Ishikawa (cell line): ENCODE results near the gene SPG11.

Source experiments
- FOXM1 ChIP-seq: IDR thresholded peaks from 2 replicates; pipeline ENCODE4 v1.6.1; 2012; ENCODE audit warnings: low read depth, borderline replicate concordance
- RAD21 ChIP-seq: IDR thresholded peaks from 2 replicates; pipeline ENCODE4 v1.6.1; 2012; ENCODE audit warnings: low read depth
- TF ChIP-seq, protein P1 (sequence below): IDR thresholded peaks from 2 replicates; pipeline ENCODE4 v1.6.1; 2012; ENCODE audit warnings: low read depth, mild to moderate bottlenecking

DNA sequence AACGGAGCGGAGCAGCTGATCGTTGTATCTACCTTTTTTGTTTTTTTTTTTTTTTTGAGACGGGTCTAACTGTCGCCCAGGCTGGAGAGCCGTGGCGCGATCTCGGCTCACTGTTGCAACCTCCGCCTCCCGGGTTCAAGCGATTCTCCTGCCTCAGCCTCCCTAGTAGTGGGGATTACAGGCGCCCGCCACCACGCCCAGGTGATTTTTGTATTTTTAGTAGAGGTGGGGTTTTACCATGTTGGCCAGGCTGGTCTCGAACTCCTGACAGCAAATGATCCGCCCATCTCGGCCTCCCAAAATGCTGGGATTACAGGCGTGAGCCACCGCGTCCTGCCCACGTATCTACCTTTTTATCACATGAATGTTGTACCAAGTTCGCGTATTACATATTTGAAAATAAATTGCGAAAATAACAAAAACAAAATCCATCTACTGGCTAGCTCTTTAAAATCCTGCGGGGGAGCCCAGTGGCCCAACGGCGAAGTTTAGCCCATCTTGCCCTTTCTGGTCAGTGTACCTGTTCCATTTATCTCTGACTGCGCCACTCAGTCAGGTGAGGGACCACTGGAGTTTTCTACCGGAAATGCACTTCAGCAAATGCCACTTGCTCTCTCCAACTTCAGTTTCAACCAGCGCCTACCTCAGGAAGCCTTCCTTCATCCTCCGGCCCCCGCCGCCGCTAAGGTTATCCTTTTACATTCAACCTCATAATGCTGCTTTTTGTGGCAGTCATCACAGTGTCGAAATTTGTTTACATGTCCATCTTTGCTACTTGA is 127.8 kb downstream of the SPG11 start:
- TF ChIP-seq FOXM1 (no peak), RAD21 (no peak)
- TF ChIP-seq, protein P1, sequence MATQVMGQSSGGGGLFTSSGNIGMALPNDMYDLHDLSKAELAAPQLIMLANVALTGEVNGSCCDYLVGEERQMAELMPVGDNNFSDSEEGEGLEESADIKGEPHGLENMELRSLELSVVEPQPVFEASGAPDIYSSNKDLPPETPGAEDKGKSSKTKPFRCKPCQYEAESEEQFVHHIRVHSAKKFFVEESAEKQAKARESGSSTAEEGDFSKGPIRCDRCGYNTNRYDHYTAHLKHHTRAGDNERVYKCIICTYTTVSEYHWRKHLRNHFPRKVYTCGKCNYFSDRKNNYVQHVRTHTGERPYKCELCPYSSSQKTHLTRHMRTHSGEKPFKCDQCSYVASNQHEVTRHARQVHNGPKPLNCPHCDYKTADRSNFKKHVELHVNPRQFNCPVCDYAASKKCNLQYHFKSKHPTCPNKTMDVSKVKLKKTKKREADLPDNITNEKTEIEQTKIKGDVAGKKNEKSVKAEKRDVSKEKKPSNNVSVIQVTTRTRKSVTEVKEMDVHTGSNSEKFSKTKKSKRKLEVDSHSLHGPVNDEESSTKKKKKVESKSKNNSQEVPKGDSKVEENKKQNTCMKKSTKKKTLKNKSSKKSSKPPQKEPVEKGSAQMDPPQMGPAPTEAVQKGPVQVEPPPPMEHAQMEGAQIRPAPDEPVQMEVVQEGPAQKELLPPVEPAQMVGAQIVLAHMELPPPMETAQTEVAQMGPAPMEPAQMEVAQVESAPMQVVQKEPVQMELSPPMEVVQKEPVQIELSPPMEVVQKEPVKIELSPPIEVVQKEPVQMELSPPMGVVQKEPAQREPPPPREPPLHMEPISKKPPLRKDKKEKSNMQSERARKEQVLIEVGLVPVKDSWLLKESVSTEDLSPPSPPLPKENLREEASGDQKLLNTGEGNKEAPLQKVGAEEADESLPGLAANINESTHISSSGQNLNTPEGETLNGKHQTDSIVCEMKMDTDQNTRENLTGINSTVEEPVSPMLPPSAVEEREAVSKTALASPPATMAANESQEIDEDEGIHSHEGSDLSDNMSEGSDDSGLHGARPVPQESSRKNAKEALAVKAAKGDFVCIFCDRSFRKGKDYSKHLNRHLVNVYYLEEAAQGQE = no peak
